Measurements from ENCODE around the gene ENTPD3.

Gene ENTPD3

GRCh38 chr3:40463579-40463978 is 76.6 kb downstream of the ENTPD3 start:
- DNase-seq = no peak

DNA sequence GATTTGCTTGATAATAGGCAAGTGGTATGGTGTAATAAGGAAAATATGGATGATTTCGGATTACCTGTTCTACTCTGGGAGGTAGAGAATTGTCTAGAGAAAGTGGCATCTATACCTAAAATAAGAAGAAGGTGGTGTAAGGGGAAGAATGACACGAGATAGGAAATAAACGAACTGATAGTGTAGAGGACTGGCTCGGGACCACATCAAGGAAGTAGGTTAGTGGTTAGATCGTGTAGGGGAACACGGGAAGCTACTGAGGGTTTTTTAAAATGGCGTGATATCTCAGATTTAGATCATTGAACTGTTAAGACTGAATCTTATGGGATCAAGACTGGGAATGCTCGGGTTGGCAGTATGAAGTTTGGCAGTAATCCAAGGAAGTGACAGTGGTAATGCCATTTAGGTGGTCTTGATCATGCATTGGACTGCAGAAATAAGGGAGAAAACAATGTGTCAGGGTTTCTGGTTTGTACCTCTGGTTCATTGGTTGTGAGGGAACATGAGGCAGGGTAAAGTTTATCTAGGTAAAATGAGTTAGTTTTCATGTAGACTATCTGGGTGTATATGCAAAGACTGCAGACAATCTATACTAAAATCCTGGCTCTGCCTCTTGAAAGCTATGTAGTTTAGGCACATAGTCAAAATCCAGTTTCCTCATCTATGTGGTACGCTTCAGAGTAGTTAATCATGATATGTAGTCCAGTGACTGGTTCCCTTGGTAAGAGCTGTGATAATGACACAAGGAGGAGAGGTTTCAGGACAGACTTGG is 77.5 kb downstream of the ENTPD3 start:
- DNase-seq = no peak

GRCh38 chr3:40465111-40465407 is 78.1 kb downstream of the ENTPD3 start:
- no peak for DNase-seq

GRCh38 chr3:40465456-40465855 is 78.5 kb downstream of the ENTPD3 start:
- peak; percentile 52 for DNase-seq

GRCh38 chr3:40468018-40468417 is 81.0 kb downstream of the ENTPD3 start:
- peak; percentile 45 for DNase-seq

- DNase-seq = no peak
Measured at GRCh38 chr3:40470701-40471100, 83.7 kb downstream of the ENTPD3 start.

DNA sequence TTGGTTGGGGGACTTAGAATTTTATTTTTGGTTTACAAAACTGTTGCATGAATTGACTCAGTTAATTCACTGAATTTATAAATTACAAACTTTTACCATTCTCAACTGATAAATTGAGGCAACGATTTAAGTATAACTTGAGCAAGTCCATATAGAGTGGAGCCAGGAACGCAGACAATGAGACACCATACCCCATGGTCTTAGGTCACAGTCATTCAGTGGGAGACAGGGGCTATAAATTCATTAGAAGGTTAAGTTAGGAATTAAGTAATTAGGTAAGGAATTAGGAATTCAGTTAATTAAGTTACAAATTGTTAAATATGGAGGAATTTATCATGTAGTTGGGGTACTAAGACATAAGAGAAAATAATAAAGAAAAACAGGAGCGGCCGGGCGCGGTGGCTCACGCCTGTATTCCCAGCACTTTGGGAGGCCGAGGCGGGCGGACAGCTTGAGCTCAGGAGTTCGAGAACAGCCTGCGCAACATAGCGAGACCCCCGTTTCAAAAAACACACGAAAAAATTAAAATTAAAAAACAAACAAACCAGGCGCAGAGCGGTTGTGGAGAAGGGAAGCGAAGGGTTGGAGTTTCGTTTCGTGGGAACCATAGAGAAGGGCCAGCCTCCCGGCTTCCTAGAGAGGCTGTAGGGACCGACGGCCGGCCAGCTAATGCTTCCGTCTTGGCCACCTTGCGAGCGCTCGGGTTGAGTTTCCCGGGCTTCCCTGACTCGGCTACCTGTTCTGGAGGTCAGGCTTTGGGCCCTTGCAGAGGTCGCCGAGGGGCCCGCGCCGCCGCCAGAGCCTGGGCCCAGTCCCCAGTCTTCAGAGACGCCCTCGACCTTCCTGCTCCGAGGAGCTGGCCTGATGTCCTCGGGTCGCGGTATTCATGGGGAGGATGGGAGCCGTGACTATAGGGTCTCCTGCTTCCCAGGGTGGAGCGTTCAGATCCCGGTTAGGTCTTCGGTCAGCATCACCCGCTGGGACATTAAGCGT is 89.8 kb downstream of the ENTPD3 start, which contains the start of gene ZNF619:
TSS of gene ZNF619 (plus strand) at position 645 of the 993 bp plus-strand sequence. CDS start 858 bp downstream, outside the sequence.
- peak; percentile 60 for DNase-seq

DNA sequence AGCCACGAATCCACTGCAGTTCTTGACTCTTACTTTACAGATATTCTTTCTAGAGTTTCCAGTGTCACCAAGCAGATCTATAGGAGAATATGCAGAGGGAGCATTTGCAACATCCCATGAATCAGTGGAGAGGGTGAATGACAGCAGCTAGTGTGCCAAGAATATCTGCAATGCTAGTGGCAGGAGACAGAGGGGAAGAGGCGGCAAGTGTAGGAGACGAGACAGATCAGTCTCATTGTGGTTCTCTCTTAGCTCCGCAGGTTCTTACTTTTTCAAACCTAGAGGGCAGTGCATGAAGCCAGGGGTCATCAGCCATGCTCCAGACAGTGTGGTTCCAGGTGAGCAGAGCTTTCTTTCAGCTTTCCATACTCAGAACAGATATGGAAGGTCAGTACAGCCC is 90.7 kb downstream of the ENTPD3 start:
- no peak for DNase-seq
